ENCODE data around the gene ACOXL. TPM values are rescaled to one million over a fixed set of nuclear protein-coding genes. Genes with fewer than 3 reads are reported as not detected.

Gene ACOXL
- total and polyA plus RNA-seq, 2 of the 8 experiments (the other 6 are each of a cell fraction or from before 2014, with no cell fraction given): 11.4 to 20.6 TPM

GRCh38 chr2:111167863-111168162 lies 435.4 kb downstream of the ACOXL start:
- ChIA-PET POLR2A (ENCODE audit: partially characterized antibody) (interaction anchor here (1.6 to 2.6 kb wide), 2 partner anchors 13 to 47 kb away, joined by 4 to 7 read pairs; partner anchors contain the start of gene BCL2L11), CTCF (ENCODE audit: partially characterized antibody) (interaction anchor here (0.6 to 1.1 kb wide), 3 partner anchors 9 to 53 kb away, joined by 3 read pairs; no protein-coding TSS in a partner anchor)
- H2BK120ac ChIP-seq (replicated peaks; ENCODE audit: low read depth, low read length): no peak overlapping the region
- no peak overlapping the region for H3K9ac ChIP-seq (replicated peaks in 1 of 4; ENCODE audit: extremely low read depth in 1 of 4, low read depth in 3 of 4, low read length in 3 of 4)
- H3K9me3 ChIP-seq (ENCODE audit: insufficient read depth in 2 of 2, low read depth in 1 of 2, low read length in 1 of 2): no peaks in the 10 kb centered on the region
- H3K79me1 ChIP-seq (ENCODE audit: low read depth, low read length): peaks cover 2% of the 10 kb centered on the region; the same call in 1 of the 2 replicates
- H3K79me2 ChIP-seq (ENCODE audit: control insufficient read depth in 1 of 2, insufficient read depth in 2 of 2, low read length in 2 of 2): no peaks in the 10 kb centered on the region
- no peak overlapping the region for H3K4ac ChIP-seq (replicated peaks; ENCODE audit: insufficient read length, low read depth, low read length)
- no peak overlapping the region for H2AFZ ChIP-seq (ENCODE audit: low read length)
- H3K36me3 ChIP-seq (ENCODE audit: control insufficient read depth in 2 of 4, insufficient read depth in 4 of 4, low read length in 3 of 4): peaks cover 0 to 23% (median 5%) of the 10 kb centered on the region in 4 experiments; a peak in 3 of 8 replicates
- no peaks in the 10 kb centered on the region; a peak in 2 of 7 replicates for H3K27me3 ChIP-seq (replicated peaks in 1 of 4; ENCODE audit: control insufficient read depth in 3 of 4, extremely low read depth in 1 of 4, insufficient read depth in 3 of 4, low read length in 3 of 4)
- no peak overlapping the region for H3K56ac ChIP-seq (replicated peaks; ENCODE audit: insufficient read length, low read depth, low read length)
- H3K23me2 ChIP-seq (ENCODE audit: low read depth, low read length): no peaks in the 10 kb centered on the region
- H4K91ac ChIP-seq (replicated peaks; ENCODE audit: insufficient read length, low read length): no peak overlapping the region
- H4K8ac ChIP-seq (ENCODE audit: extremely low read depth, insufficient read depth, low read length): no peak overlapping the region
- H3K18ac ChIP-seq (ENCODE audit: extremely low read depth, low read length): no peak overlapping the region
- H2BK12ac ChIP-seq (ENCODE audit: low read depth, low read length): no peak overlapping the region
- no peak overlapping the region for H3K4me3 ChIP-seq (ENCODE audit: extremely low read depth in 1 of 4, insufficient read depth in 2 of 4, low read depth in 3 of 4, low read length in 4 of 4)
- no peak overlapping the region for H2BK15ac ChIP-seq (ENCODE audit: low read length)
- no peak overlapping the region for H2AK5ac ChIP-seq (ENCODE audit: low read depth, low read length)
- H2BK20ac ChIP-seq (ENCODE audit: low read length): no peak overlapping the region
- no peak overlapping the region for H4K5ac ChIP-seq (ENCODE audit: insufficient read length, low read depth, low read length)
- H4K20me1 ChIP-seq (replicated peaks in 1 of 2; ENCODE audit: control insufficient read depth in 1 of 2, insufficient read depth in 2 of 2, low read length in 2 of 2): peaks cover 0 to 2% of the 10 kb centered on the region in 2 experiments
- no peak for TF ChIP-seq CEBPB (IDR thresholded peaks at IDR 0.05; ENCODE audit: low read depth, low read length)
- no peak for TF ChIP-seq E2F6 (IDR thresholded peaks at IDR 0.05)
- no peak for TF ChIP-seq SP4 (IDR thresholded peaks at IDR 0.05; ENCODE audit: low read length)
- no peak for TF ChIP-seq EGR1 (IDR thresholded peaks at IDR 0.05; ENCODE audit: borderline replicate concordance, low read depth, low read length)
- no peak for TF ChIP-seq KDM1A (IDR thresholded peaks at IDR 0.05; ENCODE audit: borderline replicate concordance, low read length)
- 0 out of 2 replicates have a peak, but pooled peaks have one; percentile 39 for TF ChIP-seq POLR2AphosphoS5 (IDR thresholded peaks at IDR 0.05; ENCODE audit: low read depth, low read length)
- WGBS, 2 experiments (ENCODE audit: extremely low coverage in 1 of 2, insufficient coverage in 1 of 2, insufficient read length in 1 of 2, insufficient replicate concordance in 2 of 2, low coverage in 1 of 2, low lambda C conversion rate in 2 of 2, missing lambda C conversion rate in 1 of 2): 96% methylated on average over 4 of the region's 4 CpGs; no CpG with 5 or more reads in 1 of the 2 experiments
- no peak overlapping the region for H3K27ac ChIP-seq (ENCODE audit: low read depth, low read length)
- peaks cover 5 to 21% (median 9%) of the 10 kb centered on the region in 4 experiments for H3K4me1 ChIP-seq (replicated peaks in 1 of 4; ENCODE audit: control insufficient read depth in 3 of 4, insufficient read depth in 4 of 4, low read length in 3 of 4)
- H3K23ac ChIP-seq (ENCODE audit: insufficient read length): no peak overlapping the region
- no peak overlapping the region for H3K14ac ChIP-seq (ENCODE audit: insufficient read length)
- DNase-seq (ENCODE audit: low read depth in 1 of 2, low spot score in 2 of 2) (no peak), FAIRE-seq (no peak)
- H3K4me2 ChIP-seq (ENCODE audit: insufficient read depth in 1 of 2, low read depth in 2 of 2, low read length in 2 of 2): no peak overlapping the region
- no peak overlapping the region for H2BK5ac ChIP-seq (ENCODE audit: low read depth, low read length)
